Endometrial microvascular endothelial cells (primary cell): ENCODE data around the gene VOPP1. TPM values are rescaled to one million over a fixed set of nuclear protein-coding genes. Genes with fewer than 3 reads are reported as not detected.

Experiments
- in situ Hi-C: cut with HindIII; loops from 2 replicates; pipeline ENCODE4 v1.10.0; 2017; ENCODE audit warnings: low sequenced_read_pairs, low pct_unique_long_range_greater_than_20kb; ENCODE audit errors: inconsistent ontology term
- total RNA-seq: library from RNA; depleted of rRNA; stranded (reverse); fragments of >200 nt; gene quantifications from one replicate; pipeline ENCODE4 v1.2.3, GENCODE V29; 2015; ENCODE audit errors: inconsistent ontology term

VOPP1 gene
- total RNA-seq, 1 donor from 2014 or later, result 151 TPM

DNA sequence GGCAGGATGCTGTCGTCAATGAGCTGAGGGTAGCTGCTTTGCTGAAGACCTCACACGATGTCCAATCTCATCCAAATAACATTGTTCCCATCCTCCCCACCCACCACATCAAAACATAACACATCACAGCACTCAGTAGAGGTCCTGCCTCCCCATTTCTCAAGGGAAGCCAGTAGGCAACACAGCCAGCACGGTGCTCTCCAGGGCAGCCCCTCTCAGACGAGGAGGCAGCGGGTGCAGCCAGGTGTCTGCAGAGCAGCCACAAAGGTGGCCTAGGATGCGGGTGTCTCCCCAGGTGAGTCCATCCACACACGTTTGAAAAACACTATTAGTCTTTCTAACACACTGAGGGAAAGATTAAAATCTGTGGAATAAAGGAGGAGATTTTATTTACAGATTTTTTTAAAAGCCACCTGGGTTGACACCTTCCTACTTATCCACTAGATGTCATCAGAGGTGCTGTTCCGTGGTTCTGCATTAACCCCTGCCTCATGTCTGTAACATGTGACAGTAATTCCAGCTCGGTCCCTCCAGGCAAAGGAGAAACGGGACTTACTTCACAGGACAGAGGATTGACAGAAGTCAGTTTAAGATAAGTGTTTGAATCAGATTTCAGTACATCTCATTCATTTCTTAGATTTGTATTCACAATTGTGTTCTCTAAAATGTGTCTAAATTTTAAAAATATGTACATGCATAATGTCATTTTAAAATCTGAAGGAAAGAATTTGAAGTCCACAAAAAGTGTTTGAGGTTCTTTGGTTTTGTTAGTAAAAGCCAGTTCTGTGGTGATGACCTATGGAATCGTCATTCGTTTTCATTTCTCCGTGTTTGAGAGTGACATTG is 139.1 kb downstream of the VOPP1 start:
- in situ Hi-C loops, result no loop called here

DNA sequence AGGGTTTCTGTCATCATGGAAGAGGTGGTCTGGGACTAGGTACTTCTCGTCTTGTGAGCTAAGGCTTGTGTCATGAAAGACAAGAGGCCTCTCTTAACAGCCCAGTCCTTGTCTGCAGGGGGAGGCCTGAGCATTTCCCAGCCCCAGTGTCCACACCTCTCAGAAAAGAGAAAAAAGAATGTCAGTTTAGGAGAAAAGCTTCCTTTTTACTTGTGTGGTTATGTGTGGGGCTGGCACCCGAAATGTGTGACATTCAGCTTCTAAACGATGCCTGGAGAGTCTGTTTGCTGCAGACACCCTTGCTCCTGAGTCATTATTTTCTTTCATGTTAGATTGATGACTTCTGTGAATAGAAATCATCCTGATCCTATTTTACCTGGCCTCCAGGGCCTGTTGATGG is 139.8 kb downstream of the VOPP1 start:
- in situ Hi-C loops, result no loop called here

DNA sequence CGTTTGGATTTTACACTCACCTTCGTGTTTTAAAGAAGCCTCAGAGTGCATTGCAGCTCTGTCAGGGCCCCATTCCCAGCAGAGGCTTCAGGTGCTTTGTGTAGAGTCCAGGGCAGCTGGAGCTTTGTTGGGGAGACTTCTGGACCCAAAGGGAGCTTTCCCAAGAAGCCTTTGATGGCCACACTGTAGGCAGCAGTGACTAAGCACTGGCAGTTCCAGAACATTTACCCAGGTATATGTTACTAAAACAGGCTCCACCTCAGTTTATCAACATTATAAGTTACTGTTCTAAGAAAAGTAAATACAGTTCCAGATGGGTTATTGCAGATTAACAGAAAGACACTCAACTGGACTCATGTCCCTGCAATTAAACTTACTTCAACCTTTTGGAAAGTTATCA is 140.4 kb downstream of the VOPP1 start:
- in situ Hi-C loops, result no loop called here

GRCh38 chr7:55429835-55430499 is 142.3 kb downstream of the VOPP1 start:
- in situ Hi-C loops, result no loop called here

DNA sequence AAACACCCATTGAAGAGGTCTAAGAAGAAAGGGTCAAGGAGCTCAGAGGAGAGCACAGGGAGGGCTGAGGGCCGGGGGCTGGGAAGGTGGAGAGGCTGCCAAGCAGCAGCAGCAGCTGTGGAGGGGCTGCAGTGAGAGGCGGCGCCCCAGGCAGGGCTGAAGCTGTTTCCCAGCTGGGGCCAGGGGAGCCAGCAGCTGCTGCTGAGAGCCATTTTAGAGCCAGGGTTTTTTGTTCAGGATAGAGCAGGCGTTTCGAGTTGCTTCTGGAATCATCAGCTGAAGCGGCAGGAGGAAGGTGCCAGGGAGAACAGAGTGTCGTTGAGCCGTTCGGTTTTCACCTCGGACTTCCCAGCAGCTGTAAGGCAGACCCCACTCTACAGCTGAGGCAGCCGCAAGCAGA is 144.5 kb downstream of the VOPP1 start:
- in situ Hi-C loops, result no loop called here

DNA sequence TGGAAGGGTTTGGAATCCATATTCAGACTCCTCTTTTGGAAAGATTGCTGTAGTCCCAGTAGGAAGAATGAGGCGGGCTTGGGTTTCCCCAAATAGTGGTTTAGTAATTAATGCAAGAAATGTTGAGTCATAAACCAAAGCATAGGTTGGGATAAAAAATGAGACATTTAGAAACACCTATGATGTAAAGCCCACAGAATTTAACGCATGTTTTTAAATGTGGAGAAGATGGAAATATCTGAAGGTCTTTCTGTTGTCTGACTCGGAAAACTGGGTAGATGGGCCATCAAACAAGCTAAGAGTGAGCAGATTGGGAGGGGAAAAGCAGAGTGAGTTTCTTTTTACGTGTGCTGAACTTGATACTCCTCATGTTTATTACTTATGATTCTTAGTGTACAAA is 145.0 kb downstream of the VOPP1 start:
- in situ Hi-C loops, result no loop called here

- in situ Hi-C loops, result no loop called here
These were observed 145.6 kb downstream of the VOPP1 start for GRCh38 chr7:55426676-55427075.

DNA sequence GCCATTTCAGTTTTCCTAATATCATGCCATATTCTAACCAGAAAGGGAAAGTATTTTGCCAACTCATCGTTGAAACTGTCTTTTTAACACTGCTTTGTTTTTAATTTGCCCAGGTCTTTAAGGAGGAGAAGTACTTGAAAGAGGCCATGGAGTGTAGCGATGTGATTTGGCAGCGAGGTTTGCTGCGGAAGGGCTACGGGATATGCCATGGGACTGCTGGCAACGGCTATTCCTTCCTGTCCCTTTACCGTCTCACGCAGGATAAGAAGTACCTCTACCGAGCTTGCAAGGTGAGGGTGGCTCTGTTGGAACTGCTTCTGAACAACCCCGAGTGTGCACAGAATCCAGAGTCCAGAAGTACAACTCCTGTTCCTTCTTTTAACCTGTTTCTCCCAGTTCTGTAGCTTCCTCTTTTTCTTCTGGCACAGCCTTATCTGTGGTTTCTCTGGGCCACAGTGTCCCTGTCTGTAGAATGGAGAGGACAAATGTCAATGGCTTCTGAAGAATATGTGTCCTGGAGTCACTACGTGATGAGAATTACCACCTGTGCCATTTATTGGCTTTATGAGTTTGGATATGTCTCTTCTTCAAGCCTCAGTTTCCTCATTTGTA is 147.1 kb downstream of the VOPP1 start:
- in situ Hi-C loops, result no loop called here

DNA sequence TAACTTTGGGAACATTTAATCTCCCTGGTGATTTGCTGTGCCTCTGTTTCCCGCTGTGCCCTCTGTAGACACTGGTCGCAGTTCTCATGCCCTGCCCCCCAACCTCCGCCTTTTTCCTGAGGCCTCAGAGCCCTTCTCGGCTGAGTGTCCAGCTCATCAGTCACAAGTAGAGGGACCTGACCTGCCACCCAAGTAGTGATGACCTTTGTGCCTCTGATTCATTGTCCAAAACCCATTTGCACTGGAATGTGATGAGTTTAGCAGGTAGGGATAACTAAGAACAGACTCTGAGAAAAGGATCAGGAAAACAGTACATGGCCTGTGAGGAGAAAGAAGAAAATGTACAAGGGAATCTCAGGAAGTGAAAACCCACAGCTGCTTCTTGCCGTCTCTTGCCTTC is 148.4 kb downstream of the VOPP1 start:
- in situ Hi-C loops, result loop anchor here (25.0 kb wide), 2 partner anchors 138 to 162 kb away; partner anchors contain the start of gene VOPP1

DNA sequence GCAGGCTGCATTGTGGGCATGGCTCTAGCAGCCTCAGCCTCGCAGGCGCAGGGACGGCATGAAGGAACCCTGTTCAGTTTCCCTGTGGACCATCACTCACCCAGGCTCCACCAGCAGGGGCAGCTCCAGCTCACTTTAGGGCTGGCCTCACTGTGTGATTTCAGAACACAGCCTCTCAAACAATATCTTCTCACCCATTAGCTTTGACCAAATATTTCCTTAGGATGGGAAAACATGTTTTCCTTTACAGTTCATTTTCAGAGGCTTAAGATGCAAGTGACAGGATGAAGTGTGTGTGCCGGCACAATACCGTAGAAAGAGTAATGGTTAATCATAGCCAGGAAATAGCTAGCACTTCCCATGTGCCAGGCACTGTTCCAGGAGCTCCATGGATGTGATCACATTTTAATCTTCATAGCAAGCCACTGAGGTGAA is 149.0 kb downstream of the VOPP1 start:
- in situ Hi-C loops, result loop anchor here (25.0 kb wide), 2 partner anchors 139 to 161 kb away; partner anchors contain the start of gene VOPP1

Other genes starting within 250 kb of the VOPP1 start
- 21.8 TPM for gene LANCL2, start 207.2 kb downstream of the VOPP1 start, total RNA-seq